ENCODE results near the gene ZBTB17.
A peak's percentile ranks its signal among the peaks of the same experiment; 100 is the strongest.

DNA sequence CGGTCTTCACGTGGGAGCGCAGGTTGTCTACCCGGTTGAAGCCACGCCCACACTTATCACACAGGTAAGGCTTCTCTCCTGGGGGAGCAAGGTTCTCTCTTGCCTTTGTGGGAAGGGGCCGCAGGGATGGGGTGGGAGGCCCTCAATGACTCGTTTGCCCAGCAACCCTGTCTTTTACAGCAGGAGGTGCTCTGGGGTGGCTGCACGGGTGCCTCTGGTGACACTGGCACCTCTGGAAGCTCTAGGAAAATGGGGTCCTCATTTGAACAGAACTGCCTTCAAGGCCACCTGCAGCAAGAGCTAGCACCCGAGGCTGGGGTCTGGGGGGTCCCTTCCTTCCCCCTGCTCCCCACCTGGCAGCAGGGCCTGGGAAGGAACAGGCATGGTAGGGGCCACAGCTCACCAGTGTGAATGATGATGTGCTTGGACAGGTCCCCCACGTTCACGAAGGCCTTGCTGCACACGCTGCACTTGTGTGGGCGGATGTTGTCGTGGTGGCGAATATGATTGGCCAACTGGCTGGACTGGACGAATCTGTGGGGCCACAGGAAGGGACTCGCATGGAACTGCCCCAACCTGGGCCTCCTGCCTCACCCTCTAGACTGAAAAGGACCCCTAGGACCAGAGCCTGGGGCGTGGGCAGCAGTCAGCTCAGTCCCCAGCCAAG is 33.1 kb downstream of the ZBTB17 start:
- TF ChIP-seq BCL11A (IDR thresholded peaks at IDR 0.05; ENCODE audit: low read depth, low read length), result no peak
- no peak for TF ChIP-seq SIX5 (IDR thresholded peaks at IDR 0.05; ENCODE audit: low read depth, low read length, severe bottlenecking)
- TF ChIP-seq CEBPB (IDR thresholded peaks at IDR 0.05; ENCODE audit: borderline replicate concordance in 1 of 2, low read depth in 2 of 2, low read length in 2 of 2), result no peak
- TF ChIP-seq CREB1 (IDR thresholded peaks at IDR 0.05; ENCODE audit: low read depth), result no peak
- no peak for TF ChIP-seq ZNF274 (IDR thresholded peaks at IDR 0.05; ENCODE audit: insufficient read depth, insufficient read length)
- TF ChIP-seq POU2F2 (IDR thresholded peaks at IDR 0.05; ENCODE audit: borderline replicate concordance, low read depth, low read length), result no peak
- peak; percentile 39; the same call in 1 of the 2 replicates for TF ChIP-seq POLR2A (IDR thresholded peaks at IDR 0.05; ENCODE audit: low read depth, low read length)
- TF ChIP-seq GABPA (IDR thresholded peaks at IDR 0.05; ENCODE audit: low read depth), result no peak
- TF ChIP-seq RFX5 (IDR thresholded peaks at IDR 0.05; ENCODE audit: low read depth, low read length), result no peak
- no peak for TF ChIP-seq CBFB (IDR thresholded peaks at IDR 0.05; ENCODE audit: low read depth)
- TF ChIP-seq SP1 (IDR thresholded peaks at IDR 0.05; ENCODE audit: low read depth, low read length), result no peak
